Astrocyte (in vitro differentiated cells and primary cell): ENCODE results near the gene CDK15. TPM values are rescaled to one million over a fixed set of nuclear protein-coding genes. Genes with fewer than 3 reads are reported as not detected.

Experiments used
- DNase-seq: peaks from one replicate; pipeline ENCODE4 v3.0.0-alpha.2; 2010; ENCODE audit warnings: low read depth
- FAIRE-seq: peaks from 2 replicates; lab custom pipeline; 2011; peaks lifted over from hg19 to GRCh38; lab: Jason Lieb, UNC
- H2AFZ ChIP-seq: 2 replicates; pipeline ENCODE4 v1.6.0; 2012; ENCODE audit warnings: low read depth, low read length, inconsistent platforms
- H3K27ac ChIP-seq: 2 replicates; pipeline ENCODE4 v1.5.1; 2011; ENCODE audit warnings: low read depth, low read length, inconsistent platforms
- H3K27me3 ChIP-seq: 2 replicates; pipeline ENCODE4 v1.6.0; 2011; ENCODE audit warnings: low read length, inconsistent platforms; ENCODE audit not compliant: insufficient read depth
- H3K36me3 ChIP-seq: 2 replicates; pipeline ENCODE4 v1.5.1; 2011; ENCODE audit warnings: low read length, inconsistent platforms; ENCODE audit not compliant: insufficient read depth
- H3K4me1 ChIP-seq: 2 replicates; pipeline ENCODE4 v1.5.1; 2011; ENCODE audit warnings: low read length, inconsistent platforms; ENCODE audit not compliant: insufficient read depth
- H3K4me2 ChIP-seq: 2 replicates; pipeline ENCODE4 v1.6.0; 2012; ENCODE audit warnings: low read length, inconsistent platforms
- H3K4me3 ChIP-seq: 2 replicates; pipeline ENCODE4 v1.5.1; 2011; ENCODE audit warnings: low read depth, mild to moderate bottlenecking, low read length, inconsistent platforms; ENCODE audit not compliant: insufficient read depth
- H3K79me2 ChIP-seq: 2 replicates; pipeline ENCODE4 v1.6.0; 2012; ENCODE audit warnings: mild to moderate bottlenecking, low read length, inconsistent platforms; ENCODE audit not compliant: insufficient read depth
- H3K9ac ChIP-seq: 2 replicates; pipeline ENCODE4 v1.6.0; 2012; ENCODE audit warnings: mild to moderate bottlenecking, low read length, inconsistent platforms
- H3K9me3 ChIP-seq: 2 replicates; pipeline ENCODE4 v1.5.1; 2012; ENCODE audit warnings: low read depth, mild to moderate bottlenecking, low read length, inconsistent platforms; ENCODE audit not compliant: insufficient read depth
- H4K20me1 ChIP-seq: 2 replicates; pipeline ENCODE4 v1.6.0; 2012; ENCODE audit warnings: low read length, inconsistent platforms; ENCODE audit not compliant: insufficient read depth
- H3K27ac Mint-ChIP-seq: one replicate; pipeline ENCODE4 v1.8.0; 2021; ENCODE audit warnings: mild to moderate bottlenecking, mixed read lengths; ENCODE audit not compliant: unreplicated experiment
- H3K27me3 Mint-ChIP-seq: one replicate; pipeline ENCODE4 v1.8.0; 2021; ENCODE audit warnings: low read depth, mixed read lengths; ENCODE audit not compliant: unreplicated experiment
- H3K36me3 Mint-ChIP-seq: one replicate; pipeline ENCODE4 v1.8.0; 2021; ENCODE audit warnings: low read depth, mixed read lengths; ENCODE audit not compliant: unreplicated experiment
- H3K4me1 Mint-ChIP-seq: one replicate; pipeline ENCODE4 v1.8.0; 2021; ENCODE audit warnings: low read depth, mixed read lengths; ENCODE audit not compliant: unreplicated experiment
- H3K4me3 Mint-ChIP-seq: one replicate; pipeline ENCODE4 v1.8.0; 2021; ENCODE audit warnings: mild to moderate bottlenecking, moderate library complexity, mixed read lengths; ENCODE audit not compliant: unreplicated experiment
- H3K9me3 Mint-ChIP-seq: one replicate; pipeline ENCODE4 v1.8.0; 2021; ENCODE audit warnings: mild to moderate bottlenecking, mixed read lengths; ENCODE audit not compliant: unreplicated experiment
- CTCF ChIP-seq: IDR thresholded peaks from 2 replicates; pipeline ENCODE4 v1.5.1; 2011; ENCODE audit warnings: low read depth, mild to moderate bottlenecking, inconsistent platforms, low read length, moderate library complexity; ENCODE audit not compliant: insufficient read depth
- EZH2 ChIP-seq: IDR thresholded peaks from 2 replicates; pipeline ENCODE4 v1.6.1; 2012; ENCODE audit warnings: mild to moderate bottlenecking, low read length, inconsistent platforms; ENCODE audit not compliant: insufficient read depth
- total RNA-seq: library from RNA; stranded (reverse); gene quantifications from 2 replicates; pipeline ENCODE4 v1.2.1, GENCODE V29; 2021

CDK15 gene
- total RNA-seq, 1 donor from 2014 or later = 6.6 TPM

DNA sequence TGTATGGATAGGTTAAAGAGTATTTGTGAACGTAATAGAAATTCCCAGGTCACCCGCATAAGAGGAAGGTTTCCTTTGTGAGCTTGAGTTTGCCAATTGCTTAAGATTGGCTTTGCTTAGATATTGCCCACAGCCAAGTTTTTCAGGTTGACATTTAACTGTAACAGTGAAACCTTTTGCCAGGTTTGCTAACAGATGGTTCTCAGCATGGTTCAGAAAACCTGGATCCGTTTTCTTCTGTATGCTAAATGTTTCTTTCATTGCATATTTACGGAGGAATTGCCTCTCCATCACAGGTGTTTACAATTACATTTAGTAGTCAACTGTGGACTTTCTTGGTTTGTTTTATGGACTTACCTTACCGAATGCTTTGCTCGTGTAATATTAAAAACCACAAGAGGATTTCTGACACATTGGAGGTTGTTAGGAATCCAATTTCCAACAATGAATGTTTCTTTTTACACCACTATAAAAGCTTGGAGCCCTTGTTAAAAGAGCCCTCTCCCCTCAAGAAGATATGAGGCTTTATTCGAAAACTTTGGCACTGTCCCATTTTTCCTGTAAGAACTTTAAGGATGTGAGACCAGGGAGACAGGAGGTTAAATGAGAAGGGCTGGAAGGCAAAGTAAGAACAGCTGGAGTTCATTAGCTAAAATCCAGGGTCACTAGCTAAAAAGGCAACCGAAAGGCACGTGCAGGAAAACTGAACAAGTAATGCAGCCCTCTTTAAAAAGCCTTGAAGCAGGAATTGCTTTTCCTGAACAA lies 7.8 kb downstream of the CDK15 start:
- Mint-ChIP-seq H3K4me3 (no peak overlapping the region), H3K27me3 (no peaks in the 10 kb centered on the region), H3K27ac (no peak overlapping the region), H3K9me3 (no peaks in the 10 kb centered on the region), H3K36me3 (peaks cover 3% of the 10 kb centered on the region), H3K4me1 (no peaks in the 10 kb centered on the region)
- Histone ChIP-seq H3K27ac (no peak overlapping the region), H4K20me1 (no peaks in the 10 kb centered on the region), H2AFZ (no peak overlapping the region), H3K36me3 (no peaks in the 10 kb centered on the region), H3K4me1 (no peaks in the 10 kb centered on the region), H3K79me2 (no peaks in the 10 kb centered on the region), H3K27me3 (no peaks in the 10 kb centered on the region), H3K9ac (no peak overlapping the region), H3K4me3 (no peak overlapping the region), H3K9me3 (no peaks in the 10 kb centered on the region), H3K4me2 (no peak overlapping the region)
- FAIRE-seq (no peak), DNase-seq (no peak)
- TF ChIP-seq EZH2 (no peak), CTCF (no peak)

- H3K27me3 Mint-ChIP-seq = no peaks in the 10 kb centered on the region
- peaks cover 5% of the 10 kb centered on the region for H3K36me3 Mint-ChIP-seq
- no peak overlapping the region for H3K4me3 Mint-ChIP-seq
- Histone ChIP-seq H3K27ac (no peak overlapping the region), H3K4me3 (no peak overlapping the region), H3K4me1 (no peaks in the 10 kb centered on the region), H3K79me2 (no peaks in the 10 kb centered on the region), H3K4me2 (no peak overlapping the region), H4K20me1 (no peaks in the 10 kb centered on the region), H3K27me3 (no peaks in the 10 kb centered on the region), H3K9me3 (no peaks in the 10 kb centered on the region), H2AFZ (no peak overlapping the region), H3K36me3 (no peaks in the 10 kb centered on the region), H3K9ac (no peak overlapping the region)
- FAIRE-seq = no peak
- H3K4me1 Mint-ChIP-seq = no peaks in the 10 kb centered on the region
- no peak overlapping the region for H3K27ac Mint-ChIP-seq
- H3K9me3 Mint-ChIP-seq = peaks cover under 1% of the 10 kb centered on the region
- TF ChIP-seq CTCF (no peak), EZH2 (no peak)
- DNase-seq = no peak
Observed at GRCh38 chr2:201816657-201817575, 10.6 kb downstream of the CDK15 start.
